Retinal pigment epithelial cell (primary cell): Measurements from ENCODE around the gene PRKAG1.
A peak's percentile ranks its signal among the peaks of the same experiment; 100 is the strongest.

Experiments used
- DNase-seq: peaks from one replicate; pipeline ENCODE4 v3.0.0-alpha.2; 2010; ENCODE audit warnings: low read depth
- H3K4me3 ChIP-seq: 2 replicates; pipeline ENCODE4 v1.5.1; 2011; ENCODE audit warnings: mild to moderate bottlenecking, low read length, control low read depth, moderate library complexity
- CTCF ChIP-seq: conservative IDR thresholded peaks from 2 replicates; pipeline ENCODE4 v1.5.1; 2011; ENCODE audit warnings: low read depth, low read length, control low read depth, inconsistent platforms

PRKAG1 gene

GRCh38 chr12:49020441-49020840 lies 1.9 kb upstream of the PRKAG1 start:
- no peak for TF ChIP-seq CTCF
- no peak for DNase-seq
- H3K4me3 ChIP-seq, result no peak overlapping the region

- no peak for DNase-seq
- no peak overlapping the region for H3K4me3 ChIP-seq
- TF ChIP-seq CTCF, result peak; percentile 56
Measured at GRCh38 chr12:49019443-49020324, 1.1 kb upstream of the PRKAG1 start.

GRCh38 chr12:49019120-49019430 lies 499 bp upstream of the PRKAG1 start:
- H3K4me3 ChIP-seq, result peak overlapping the region; percentile 93
- DNase-seq, result no peak
- TF ChIP-seq CTCF, result no peak

- H3K4me3 ChIP-seq, result peak overlapping the region; percentile 93
- no peak for TF ChIP-seq CTCF
- DNase-seq, result no peak
Measured at GRCh38 chr12:49017891-49018260, 700 bp downstream of the PRKAG1 start.

- no peak for DNase-seq
- TF ChIP-seq CTCF, result no peak
- H3K4me3 ChIP-seq, result no peak overlapping the region
Measured at GRCh38 chr12:49015196-49015595, 3.4 kb downstream of the PRKAG1 start.

- DNase-seq, result no peak
- TF ChIP-seq CTCF, result peak; percentile 23
Measured at GRCh38 chr12:49014547-49014946, 4.0 kb downstream of the PRKAG1 start.

GRCh38 chr12:49013428-49013827 lies 5.1 kb downstream of the PRKAG1 start:
- TF ChIP-seq CTCF, result no peak
- no peak overlapping the region for H3K4me3 ChIP-seq
- no peak for DNase-seq

More at GRCh38 chr12:49014547-49014946, 4.0 kb downstream of the PRKAG1 start:
- H3K4me3 ChIP-seq, result no peak overlapping the region
